Gastroesophageal sphincter (tissue), 3 donors: ENCODE results near the gene BMERB1.

Experiments used
- EP300 ChIP-seq: sonication (generic); formaldehyde crosslinking; IDR thresholded peaks from one replicate; pipeline ENCODE4 v1.6.1; 2017; ENCODE audit warnings: antibody characterized with exemption, mild to moderate bottlenecking
- POLR2A ChIP-seq, 2 donors: fragments of 450-650 bp; IDR thresholded peaks; one replicate each; pipeline ENCODE4 v1.6.1; 2017; ENCODE audit warnings: antibody characterized with exemption in 2 of 2, mild to moderate bottlenecking in 2 of 2, moderate library complexity in 1 of 2
- POLR2AphosphoS5 ChIP-seq: sonication (generic); formaldehyde crosslinking; IDR thresholded peaks from one replicate; pipeline ENCODE4 v1.6.1; 2017; ENCODE audit warnings: antibody characterized with exemption
- TF ChIP-seq, protein P1 (sequence below), 4 experiments: fragments of 200-600 bp in 2 of 4; fragments of 450-650 bp in 2 of 4; sonication (generic) in 1 of 4; IDR thresholded peaks; one replicate each; pipeline ENCODE4 v1.5.1; 2017 to 2019; ENCODE audit warnings: antibody characterized with exemption in 4 of 4, mild to moderate bottlenecking in 2 of 4, moderate library complexity in 2 of 4

DNA sequence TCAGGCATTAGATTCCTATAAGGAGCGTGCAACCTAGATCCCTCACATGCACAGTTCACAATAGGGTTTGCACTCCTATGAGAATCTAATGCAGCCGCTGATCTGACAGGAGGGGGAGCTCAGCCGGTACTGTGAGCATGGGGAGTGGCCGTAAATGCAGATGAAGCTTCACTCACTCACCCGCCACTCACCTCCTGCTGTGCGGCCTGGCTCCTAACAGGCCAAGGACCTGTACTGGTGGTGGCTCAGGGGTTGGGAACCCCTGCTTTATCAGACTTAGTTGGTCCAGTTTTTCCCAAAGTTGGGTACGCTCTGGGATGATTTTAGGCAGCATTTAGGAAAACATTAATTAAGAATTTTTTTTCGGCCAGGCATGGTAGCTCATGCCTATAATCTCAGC lies 104.8 kb downstream of the BMERB1 start:
- TF ChIP-seq, protein P1, sequence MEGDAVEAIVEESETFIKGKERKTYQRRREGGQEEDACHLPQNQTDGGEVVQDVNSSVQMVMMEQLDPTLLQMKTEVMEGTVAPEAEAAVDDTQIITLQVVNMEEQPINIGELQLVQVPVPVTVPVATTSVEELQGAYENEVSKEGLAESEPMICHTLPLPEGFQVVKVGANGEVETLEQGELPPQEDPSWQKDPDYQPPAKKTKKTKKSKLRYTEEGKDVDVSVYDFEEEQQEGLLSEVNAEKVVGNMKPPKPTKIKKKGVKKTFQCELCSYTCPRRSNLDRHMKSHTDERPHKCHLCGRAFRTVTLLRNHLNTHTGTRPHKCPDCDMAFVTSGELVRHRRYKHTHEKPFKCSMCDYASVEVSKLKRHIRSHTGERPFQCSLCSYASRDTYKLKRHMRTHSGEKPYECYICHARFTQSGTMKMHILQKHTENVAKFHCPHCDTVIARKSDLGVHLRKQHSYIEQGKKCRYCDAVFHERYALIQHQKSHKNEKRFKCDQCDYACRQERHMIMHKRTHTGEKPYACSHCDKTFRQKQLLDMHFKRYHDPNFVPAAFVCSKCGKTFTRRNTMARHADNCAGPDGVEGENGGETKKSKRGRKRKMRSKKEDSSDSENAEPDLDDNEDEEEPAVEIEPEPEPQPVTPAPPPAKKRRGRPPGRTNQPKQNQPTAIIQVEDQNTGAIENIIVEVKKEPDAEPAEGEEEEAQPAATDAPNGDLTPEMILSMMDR (IDR thresholded peaks at IDR 0.05) = no peak
- TF ChIP-seq POLR2AphosphoS5 (no peak), POLR2A (IDR thresholded peaks at IDR 0.05) (no peak), EP300 (no peak)
